GM19395 (cell line): ENCODE data around the gene HDDC3.
"Not testable (repeated sequence)": the region's sequence is repeated elsewhere in the genome, so short reads cannot be mapped to it uniquely, and the experiment has no call there.

Experiments
- ATAC-seq: cut with Tn5 transposase; IDR thresholded peaks from one replicate; pipeline ENCODE4 v1.9.1; 2021; ENCODE audit warnings: mild to moderate bottlenecking, moderate library complexity; ENCODE audit not compliant: unreplicated experiment

HDDC3 gene

DNA sequence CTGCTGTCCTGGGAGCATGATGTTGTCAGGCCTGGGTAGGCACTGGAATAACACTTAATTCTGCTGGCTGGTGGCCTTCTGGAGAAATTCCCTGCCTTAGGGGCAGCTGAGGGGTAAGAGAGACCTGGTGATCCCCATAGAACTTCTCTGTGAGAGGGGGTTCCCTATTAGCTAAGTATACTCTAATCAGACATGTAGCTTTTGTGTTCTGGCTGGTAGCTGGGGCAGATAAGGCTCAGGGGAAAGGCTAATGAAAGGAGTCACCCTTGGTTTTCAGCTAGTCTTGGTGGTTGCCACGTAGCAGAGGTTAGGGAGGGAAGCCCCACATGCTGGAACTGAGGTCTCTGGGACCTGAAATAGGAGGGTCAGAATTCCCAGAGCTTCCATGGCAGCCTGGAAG is 952 bp upstream of the HDDC3 start:
- no peak for ATAC-seq

DNA sequence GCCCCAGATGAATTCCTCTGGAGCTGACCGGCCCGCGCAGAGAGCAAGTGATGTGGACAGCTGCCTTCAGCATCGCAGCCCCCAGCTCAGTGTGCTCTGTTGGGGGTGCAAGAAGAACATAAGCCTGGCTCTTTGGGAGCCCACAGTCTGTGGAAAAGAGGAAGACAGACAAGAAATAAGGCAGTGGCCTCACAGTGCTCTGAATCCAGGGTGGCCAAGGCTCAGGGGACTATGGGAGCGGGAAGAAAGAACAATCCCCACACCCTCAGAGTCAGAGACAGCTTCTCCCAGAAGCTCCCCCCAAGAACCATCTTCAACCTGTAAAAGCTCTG is 277 bp upstream of the HDDC3 start:
- ATAC-seq, result no peak

DNA sequence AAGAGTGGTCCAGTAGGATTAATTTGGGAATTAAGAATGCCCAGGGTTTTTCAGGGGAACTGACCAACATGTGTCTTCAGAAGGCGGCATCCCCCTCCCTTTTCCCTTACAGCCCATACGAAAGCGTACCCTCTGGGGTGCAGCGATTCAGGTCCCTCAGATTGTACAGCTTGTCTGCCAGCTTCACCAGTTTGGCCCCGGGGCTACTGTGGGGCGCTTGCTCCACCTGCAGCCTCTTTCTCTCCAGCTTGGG is 848 bp downstream of the HDDC3 start:
- ATAC-seq, result no peak

DNA sequence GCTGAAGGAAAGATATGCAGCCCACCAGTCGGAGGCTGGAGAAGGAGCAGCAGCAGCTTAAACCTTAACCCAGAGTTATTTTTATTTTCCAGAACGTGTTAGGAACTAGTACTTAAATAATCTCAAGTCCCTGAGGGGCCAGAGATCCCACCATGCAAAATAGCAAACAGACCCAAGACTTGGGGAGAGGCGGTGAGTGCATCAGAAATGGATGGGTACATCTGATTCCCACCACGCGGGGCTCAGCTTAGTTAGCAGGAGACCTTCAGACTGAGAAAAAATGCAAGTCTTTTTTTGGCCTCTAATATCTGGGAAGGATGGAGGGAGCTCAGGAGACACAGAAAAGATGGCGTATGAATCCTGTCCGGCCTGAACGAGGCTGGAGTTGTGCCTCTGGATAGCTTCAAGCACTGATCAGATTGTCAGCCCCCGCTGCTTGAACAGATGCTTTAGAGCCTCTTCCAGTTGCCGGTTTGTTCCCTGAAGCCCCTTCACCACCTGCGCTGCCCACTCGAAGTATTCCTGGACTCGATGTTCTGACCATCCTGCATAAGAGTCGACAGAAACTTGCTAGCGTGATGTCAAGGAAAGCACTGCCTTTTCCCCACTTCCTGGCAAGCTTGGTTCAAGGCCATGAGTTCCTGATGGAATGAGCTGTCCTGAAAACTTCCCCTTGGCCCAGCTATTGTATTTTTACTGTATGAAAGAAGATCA is 1.3 kb downstream of the HDDC3 start:
- no peak for ATAC-seq

DNA sequence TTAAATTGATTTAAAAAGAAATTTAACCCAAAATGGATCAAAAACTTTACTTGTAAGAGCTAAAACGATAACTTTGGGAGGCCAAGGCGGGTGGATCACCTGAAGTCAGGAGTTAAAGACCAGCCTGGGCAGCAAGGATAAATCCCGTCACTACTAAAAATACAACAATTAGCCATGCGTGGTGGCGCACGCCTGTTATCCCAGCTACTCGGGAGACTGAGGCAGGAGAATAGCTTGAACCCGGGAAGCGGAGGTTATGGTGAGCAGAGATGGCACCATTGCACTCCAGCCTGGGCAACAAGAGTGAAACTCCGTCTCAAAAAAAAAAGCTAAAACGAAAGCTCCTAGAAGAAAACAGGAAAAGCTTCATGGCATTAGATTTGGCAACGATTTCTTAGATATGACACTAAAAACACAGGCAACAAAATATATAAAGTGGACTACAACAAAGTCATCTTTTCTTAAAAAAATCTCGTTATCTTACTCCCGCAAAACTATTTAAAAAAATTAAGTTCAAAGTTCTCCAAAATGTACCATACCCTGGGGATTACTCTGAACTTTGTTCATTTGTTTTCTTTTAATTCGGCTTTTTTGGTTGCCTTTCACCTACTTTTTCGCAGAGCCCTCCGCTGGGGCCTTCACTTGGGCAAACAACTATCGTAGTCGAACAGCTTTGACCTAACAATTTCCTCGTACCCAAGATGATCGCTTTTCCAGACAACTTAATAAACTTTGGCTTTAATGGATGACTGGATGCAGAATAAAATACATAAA is 2.9 kb downstream of the HDDC3 start:
- ATAC-seq, result no peak

DNA sequence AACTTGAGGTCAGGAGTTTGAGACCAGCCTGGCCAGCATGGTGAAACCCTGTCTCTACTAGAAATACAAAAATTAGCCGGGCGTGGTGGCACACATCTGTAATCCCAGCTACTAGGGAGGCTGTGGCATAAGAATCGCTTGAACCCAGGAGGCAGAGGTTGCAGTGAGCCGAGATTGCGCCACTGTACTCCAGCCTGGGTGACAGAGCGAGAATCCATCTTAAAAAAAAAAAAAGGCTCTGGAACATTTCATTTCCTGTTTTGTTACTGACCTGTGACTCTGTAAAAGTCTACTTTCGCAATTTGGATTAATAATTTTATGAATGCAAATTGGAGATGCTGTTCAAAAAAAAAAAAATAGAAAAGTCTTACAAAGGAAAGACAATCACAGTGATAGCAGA is 4.2 kb downstream of the HDDC3 start:
- ATAC-seq, result not testable (repeated sequence)

DNA sequence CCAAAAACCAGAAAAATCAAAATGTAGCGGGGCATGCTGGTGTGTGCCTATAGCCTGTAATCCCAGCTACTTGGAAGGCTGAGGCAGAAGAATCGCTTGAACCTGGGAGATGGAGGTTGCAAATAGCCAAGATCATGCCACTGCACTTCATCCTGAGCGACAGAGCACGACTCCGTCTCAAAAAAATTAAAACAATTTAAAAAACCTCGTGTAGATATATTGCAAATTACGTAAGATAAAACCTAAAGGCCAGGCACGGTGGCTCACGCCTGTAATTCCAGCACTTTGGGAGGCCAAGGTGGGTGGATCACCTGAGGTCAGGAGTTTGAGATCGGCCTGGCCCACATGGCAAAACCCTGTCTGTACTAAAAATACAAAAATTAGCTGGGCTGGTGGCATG is 5.6 kb downstream of the HDDC3 start:
- ATAC-seq, result not testable (repeated sequence)

DNA sequence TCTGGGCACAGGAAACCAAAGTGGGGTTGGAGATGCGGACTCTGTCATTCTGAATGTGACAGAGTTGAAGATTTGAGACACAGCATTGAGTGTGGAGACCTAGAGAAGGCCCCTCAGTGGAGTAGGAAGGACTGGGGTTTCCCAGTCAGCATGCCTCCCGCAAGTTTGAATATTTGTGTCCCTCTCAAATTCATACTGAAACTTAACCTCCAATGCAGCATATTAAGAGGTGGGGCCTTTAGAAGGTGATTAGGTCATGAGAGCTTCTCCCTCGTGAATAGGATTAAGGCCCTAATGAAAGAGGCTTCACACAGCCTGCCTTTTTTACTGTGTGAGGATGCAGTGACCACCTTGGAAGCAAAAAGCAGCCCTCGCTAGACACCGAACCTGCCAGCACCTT is 8.0 kb downstream of the HDDC3 start:
- peak; percentile 73 for ATAC-seq

DNA sequence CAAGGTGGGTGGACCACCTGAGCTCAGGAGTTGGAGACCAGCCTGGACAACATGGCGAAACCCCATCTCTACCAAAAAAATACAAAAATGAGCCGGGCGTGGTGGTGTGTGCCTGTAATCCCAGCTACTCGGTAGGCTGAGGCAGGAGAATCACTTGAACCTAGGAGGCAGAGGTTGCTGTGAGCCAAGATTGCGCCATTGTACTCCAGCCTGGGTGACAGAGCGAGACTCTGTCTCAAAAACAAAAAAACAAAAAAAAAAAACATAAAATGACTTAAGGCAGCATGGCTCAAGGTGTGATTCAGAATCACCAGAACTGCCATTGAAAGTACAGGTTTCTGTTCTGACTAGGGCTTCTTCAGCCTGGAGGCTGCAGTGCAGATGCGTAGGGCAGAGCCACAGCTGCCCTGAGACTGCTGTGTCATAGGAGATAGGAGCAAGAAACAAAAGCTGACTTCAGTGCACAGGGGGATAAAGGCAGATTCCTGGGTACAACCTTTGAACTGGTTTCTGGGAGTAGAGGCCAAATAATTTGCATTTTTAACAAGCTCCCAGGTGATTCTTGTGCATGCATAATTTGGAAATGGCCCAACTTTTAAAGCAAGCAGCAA is 9.5 kb downstream of the HDDC3 start:
- peak; percentile 83 for ATAC-seq

DNA sequence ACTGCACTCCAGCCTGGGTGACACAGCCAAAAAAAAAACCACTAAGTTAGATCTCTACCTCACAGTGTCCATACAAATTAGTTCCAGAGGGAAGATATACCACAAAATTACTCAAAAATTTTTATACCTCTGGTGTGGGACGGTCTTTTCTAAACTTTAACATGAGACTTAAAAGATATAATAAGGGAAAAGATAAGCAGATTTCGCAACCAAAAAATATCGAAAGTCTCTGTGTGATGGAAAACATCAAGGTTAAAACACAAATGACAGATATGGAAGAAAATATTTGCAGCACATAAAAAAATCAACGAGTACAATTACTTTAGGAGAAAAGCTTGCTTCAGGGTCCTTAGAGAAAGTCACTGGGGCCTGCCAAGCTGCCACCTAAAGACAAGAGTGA is 10.5 kb downstream of the HDDC3 start:
- ATAC-seq, result no peak

DNA sequence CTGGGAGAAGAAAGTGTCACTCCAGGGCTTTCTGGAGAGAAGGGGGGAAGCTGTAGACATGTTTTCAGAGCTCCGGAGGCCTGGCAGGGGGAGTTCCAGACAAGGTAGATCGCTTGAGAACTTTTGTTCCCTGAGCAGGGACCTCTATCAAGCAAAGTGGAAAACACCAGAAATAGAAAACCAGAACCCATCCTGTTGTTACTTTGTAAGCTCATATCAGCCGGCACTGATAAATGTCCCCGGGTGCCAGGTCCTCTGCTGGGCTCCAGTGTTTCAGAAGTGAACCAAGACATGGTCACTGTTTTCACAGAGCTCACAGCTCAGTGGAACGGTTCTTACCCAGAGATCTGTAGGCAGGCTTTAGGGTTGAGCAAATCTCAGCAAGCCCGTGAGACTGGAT is 13.5 kb downstream of the HDDC3 start:
- no peak for ATAC-seq

DNA sequence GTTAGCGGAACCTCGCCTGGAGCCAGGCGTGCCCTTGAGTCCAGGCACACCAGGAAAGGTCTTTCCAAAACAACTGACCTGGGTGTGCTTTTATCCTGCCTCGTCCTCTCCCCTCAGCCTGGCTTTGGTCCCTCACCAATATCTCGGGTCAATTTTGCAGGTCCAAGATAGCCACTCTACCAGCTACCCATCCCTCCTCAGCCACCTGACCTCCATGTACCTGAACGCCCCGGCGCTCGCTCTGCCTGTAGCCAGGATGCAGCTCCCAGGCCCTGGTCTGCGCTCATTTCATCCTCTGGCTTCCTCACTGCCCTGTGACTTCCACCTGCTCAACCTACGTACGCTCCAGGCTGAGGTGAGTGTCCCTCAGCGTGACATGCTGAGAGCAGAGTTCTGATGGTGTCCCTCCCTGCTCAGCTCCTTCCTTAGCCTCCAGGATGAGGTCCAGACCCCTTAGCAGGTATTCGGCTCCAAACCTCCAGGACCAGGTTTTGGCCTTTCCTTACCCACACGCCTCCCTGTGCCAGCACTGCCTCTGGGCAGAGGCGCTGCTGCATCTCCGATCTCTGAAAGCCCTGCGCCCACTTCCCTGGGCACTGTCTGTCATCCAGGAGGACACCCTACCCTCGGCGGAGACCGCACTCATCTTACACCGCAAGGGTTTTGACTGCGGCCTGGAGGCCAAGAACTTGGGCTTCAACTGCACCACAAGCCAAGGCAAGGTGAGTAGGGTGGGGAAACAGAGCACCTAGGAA is 14.1 kb downstream of the HDDC3 start:
- ATAC-seq, result no peak

DNA sequence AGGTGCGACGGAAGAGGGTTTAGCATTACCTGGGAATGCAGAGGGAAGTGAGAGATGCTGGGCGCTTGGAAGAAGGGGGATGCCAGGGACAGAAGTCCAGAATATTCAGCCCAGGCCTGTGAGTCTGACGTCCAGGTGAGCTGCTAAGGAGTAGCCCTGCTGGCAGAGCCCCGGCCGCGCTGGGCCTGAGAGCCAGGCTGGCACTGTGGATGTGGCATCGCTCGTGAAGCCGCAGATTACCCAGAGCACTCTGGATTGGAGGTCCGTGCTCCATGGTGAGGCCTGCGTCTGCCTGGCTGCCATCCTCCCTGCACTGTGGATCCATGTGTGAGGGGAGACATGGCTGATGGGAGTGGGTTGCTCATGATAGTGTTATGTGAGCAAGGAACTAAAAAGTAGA is 14.8 kb downstream of the HDDC3 start:
- no peak for ATAC-seq

DNA sequence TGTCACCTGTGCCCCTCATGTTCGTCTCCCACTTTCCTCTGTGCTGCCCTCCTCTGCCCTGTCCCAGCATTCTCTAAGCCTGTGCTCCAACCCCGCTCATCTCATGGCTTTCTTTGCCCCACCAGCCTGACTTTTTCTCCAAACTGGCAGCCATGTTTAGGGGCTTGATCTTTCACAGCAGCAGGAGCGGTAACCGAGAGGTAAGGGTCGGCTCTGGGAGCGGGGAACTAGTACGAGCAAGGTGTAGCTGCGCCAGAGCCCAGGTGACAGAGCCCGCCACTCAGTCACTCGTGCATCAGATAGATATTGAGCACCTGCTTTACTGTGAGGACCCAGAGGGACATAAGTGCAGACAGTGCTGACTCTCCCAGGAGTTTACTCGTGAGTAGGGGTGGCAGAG is 15.9 kb downstream of the HDDC3 start:
- no peak for ATAC-seq

DNA sequence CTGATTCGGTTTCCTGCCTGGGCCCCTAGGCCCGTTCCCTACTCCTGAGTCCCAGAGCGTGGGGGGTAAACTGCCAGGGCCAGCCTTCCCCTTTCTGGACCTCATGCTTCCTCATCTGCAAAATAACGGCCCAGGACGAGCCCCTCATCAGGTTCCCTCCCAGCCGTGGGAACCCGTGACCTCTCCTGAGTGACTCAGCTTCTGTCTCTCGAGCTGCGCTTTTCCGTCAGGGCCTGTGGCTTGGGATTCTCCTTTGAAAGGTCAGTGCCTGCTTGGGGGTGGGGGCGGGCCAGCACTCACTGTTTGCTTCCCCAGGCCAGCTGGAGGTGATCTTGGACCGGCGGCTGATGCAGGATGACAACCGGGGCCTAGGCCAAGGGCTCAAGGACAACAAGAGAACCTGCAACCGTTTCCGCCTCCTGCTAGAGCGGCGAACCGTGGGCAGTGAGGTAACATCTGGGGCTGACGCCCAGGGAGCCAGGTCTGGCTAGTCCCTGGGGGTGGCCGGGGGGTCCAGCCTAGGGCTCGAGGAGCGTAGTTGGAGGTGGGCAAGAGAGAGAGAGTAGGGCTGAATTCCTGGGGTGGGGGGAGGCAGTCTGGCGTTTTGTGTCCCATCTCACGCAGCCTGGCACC is 16.4 kb downstream of the HDDC3 start:
- no peak for ATAC-seq

DNA sequence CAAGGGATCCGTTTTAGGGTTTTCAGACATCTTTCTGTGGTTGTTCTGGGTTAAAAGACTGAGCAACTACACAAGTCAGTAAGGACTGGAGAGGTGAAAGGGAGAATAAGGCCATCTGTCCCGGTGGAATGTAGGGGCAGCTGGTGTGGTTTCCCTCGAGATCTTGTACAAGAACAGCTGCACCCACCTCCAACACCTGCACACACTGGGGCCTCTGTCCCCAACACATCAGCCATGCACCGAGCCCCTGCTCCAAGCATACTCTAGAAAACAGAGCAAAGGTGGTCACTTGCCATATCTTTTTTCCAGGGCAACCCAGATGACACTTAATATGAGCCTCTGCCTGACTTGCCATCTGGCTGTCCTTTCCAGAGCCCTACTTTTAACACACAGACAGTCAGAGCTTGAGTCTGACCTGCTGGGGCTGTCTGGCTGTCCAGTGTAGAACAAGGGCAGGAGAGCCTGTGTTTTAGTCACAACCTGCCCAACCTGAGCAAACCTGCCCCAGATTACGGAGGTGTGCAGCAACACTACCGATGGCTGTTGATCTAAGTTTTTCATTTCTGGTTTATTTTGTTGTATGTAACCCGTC is 17.0 kb downstream of the HDDC3 start:
- no peak for ATAC-seq

DNA sequence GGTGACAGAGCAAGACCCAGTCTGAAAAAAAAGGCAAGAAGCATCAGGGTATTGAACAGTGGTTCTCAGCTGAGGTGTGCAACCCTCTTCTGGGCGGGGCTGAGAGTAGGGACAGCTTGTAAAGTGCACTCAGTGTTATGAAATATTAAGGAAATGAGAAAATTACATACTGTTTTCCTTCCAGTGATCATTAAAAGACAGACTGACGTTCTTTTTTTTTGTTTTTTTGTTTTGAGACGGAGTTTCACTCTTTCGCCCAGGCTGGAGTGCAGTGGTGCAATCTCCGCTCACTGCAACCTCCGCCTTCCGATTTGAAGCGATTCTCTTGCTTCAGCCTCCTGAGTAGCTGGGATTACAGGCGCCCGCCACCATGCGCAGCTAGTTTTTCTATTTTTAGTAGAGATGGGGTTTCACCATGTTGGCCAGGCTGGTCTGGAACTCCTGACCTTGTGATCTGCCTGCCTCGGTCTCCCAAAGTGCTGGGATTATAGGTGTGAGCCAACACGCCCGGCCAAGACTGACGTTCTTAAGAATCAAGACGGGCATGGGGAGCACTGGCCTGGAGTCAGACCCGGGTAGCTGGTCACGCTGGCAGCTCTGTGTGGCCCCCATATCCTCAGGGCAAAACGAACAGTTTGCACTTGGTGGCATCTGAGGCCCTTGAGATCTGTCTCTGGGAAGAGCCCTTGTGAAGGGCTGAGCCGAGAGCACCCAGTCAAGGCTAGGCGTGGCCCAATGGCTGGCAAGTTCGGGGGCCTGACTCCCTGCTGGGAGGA is 17.9 kb downstream of the HDDC3 start:
- no peak for ATAC-seq

DNA sequence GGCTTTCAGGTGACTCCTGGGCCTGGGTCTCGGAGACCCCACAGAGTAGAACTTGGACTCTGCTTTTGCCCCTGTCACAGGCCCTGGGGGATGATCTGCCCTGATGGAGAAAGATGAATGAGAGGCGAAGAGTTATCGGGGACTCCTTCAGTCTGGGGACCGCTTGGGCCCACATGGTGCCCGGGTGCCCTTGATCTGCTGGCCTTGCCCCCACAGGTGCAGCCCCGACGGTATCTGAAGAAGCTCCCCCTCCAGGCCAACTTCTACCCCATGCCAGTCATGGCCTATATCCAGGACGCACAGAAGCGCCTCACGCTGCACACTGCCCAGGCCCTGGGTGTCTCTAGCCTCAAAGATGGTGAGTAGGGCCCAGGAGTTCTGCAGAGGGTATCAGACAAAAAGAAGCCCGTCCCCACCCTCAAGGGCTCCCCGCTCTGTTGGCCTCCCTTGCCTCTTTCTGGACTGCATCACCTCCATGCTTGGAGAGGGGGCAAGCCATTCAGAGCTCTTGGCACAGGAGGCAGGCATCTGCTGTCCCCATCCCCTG is 18.9 kb downstream of the HDDC3 start:
- no peak for ATAC-seq

DNA sequence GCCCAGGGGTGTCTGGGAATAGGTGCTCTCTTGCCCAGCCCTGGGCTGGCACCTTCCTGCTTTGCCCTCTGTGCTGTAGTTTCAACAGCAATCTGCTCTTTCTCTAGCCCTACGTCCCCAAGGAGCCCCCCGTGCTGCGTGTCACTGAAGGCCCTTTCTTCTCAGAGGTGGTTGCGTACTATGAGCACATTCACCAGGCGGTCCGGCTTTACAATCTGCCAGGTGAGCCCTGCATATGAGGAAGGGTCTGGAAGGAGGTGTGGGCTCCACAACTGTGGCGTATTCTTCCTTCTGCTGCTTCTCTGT is 19.6 kb downstream of the HDDC3 start:
- no peak for ATAC-seq
